Measurements from ENCODE around the gene CAMTA1.

GRCh38 chr1:7473223-7474142 lies 688.2 kb downstream of the CAMTA1 start:
- TF ChIP-seq EP300 (IDR thresholded peaks at IDR 0.05) (no peak), CTCF (IDR thresholded peaks at IDR 0.05) (no peak), POLR2AphosphoS5 (IDR thresholded peaks at IDR 0.05) (no peak), POLR2A (IDR thresholded peaks at IDR 0.05) (no peak)
